HG02973 (cell line): ENCODE measurements around the gene SCN4A.
"Not testable (repeated sequence)": the region's sequence is repeated elsewhere in the genome, so short reads cannot be mapped to it uniquely, and the experiment has no call there.

Source experiments
- ATAC-seq: cut with Tn5 transposase; IDR thresholded peaks from one replicate; pipeline ENCODE4 v1.9.1; 2021; ENCODE audit warnings: moderate library complexity; ENCODE audit not compliant: unreplicated experiment

SCN4A gene

GRCh38 chr17:63918305-63918704, 54.4 kb downstream of the SCN4A start:
- ATAC-seq, result no peak

GRCh38 chr17:63917646-63918045, 55.1 kb downstream of the SCN4A start:
- ATAC-seq, result no peak

DNA sequence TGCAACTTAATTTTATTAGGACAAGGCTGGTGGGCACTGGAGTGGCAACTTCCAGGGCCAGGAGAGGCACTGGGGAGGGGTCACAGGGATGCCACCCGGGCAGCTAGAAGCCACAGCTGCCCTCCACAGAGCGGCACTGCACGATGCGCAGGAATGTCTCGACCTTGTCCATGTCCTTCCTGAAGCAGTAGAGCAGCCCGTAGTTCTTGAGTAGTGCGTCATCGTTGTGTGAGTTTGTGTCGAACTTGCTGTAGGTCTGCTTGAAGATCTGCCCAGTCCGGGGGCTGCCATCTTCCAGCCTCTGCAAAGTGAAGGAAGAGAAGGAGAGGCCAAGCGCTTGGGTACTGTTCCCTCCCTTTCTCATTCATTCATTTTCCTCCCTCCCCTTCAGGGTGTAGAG, 55.5 kb downstream of the SCN4A start:
- ATAC-seq, result not testable (repeated sequence)

- ATAC-seq, result no peak
These were observed 56.0 kb downstream of the SCN4A start for GRCh38 chr17:63916566-63917185.

GRCh38 chr17:63915753-63916152, 57.0 kb downstream of the SCN4A start:
- not testable (repeated sequence) for ATAC-seq

GRCh38 chr17:63914471-63914870, 58.2 kb downstream of the SCN4A start:
- no peak for ATAC-seq

DNA sequence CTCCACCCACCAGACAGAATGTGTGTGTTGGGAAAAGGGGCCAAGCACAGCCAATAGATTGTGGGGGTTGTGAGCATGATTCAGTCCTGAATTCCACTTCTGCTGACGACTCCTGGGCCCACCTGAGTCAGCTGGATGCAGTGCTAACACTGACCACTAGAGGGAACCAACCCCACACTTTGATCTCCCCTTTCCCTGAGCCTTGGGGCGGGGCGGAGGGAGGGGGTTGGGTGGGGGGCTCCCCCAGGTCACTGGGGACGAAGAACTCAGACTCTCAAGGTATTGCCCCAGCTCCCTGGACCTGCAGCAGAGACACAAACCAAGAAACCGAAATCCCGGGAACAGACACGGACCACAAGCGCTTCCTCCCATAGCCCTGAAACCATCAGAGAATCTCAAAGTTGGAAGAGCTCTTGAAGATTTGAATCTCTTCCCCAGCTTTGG, 61.0 kb downstream of the SCN4A start:
- no peak for ATAC-seq

DNA sequence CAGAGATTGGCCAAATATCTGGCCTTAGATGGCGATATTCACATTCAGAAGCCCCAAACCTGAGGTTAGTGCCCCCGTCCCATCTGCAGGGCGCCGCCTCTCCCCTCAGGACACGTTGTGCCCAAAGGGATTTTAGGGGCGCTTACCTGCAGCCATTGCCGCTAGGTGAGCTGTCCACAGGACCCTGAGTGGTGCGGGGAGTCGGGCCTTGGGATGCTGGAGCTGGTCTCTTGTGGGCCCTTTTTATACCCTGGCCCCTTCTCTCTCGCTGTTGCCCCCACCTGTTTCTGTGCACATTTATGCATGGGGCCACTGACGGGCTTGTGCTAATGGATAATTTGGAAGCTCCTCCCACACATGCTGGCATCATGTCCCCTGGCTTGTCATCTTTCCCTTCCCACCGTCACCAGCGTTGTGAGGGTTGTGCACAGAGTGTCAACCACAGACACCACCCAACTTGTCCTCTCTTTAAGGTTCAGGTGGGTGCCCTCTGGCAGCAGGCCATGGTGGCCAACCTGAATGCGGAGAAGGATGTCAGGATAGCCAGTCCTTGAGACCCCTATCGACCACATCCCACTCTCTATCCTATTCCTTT, 61.6 kb downstream of the SCN4A start, which contains the start of gene CSHL1:
Gene CSHL1, minus strand, starts transcription at position 218 of the 595 bp plus-strand sequence. Its CDS starts 62 bp downstream, at position 156.
- no peak for ATAC-seq

GRCh38 chr17:63910096-63910495, 62.6 kb downstream of the SCN4A start:
- no peak for ATAC-seq

DNA sequence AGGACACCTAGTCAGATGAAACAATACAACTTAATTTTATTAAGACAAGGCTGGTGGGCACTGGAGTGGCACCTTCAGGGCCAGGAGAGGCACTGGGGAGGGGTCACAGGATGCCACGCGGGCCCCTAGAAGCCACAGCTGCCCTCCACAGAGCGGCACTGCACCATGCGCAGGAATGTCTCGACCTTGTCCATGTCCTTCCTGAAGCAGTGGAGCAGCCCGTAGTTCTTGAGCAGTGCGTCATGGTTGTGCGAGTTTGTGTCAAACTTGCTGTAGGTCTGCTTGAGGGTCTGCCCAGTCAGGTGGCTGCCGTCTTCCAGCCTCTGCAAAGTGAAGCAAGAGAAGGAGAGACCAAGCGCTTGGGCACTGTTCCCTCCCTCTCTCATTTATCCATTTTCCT, 63.1 kb downstream of the SCN4A start:
- ATAC-seq, result not testable (repeated sequence)

DNA sequence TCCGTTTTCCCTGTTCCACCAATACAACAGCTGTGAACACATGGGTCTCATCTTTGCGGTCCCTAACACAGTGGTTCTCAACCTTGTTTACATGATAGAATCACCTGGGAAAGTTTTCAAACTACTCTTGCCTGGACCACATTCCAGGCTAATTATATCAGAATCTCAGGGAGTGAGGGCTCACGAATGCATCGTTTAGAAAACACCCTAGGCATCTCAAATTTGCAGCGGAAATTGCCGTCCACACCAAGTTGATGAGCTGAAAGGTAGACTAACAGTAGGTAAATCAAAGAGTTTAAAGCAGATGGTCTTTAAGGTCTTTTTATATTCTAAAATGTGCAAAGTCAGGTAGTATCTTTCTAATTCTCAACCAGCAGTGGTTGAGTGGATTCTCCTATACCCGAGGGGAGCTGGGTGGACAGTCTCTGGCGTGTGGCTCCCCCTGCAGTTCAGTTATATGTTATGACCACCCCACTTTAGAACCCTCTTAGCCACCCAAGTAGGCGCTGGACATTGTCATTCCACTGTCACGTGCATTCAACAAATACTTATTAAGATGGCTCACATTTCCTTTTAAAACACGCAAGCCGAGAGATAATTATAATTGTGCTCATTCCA, 65.4 kb downstream of the SCN4A start:
- ATAC-seq, result not testable (repeated sequence)

GRCh38 chr17:63904796-63905195, 67.9 kb downstream of the SCN4A start:
- not testable (repeated sequence) for ATAC-seq

DNA sequence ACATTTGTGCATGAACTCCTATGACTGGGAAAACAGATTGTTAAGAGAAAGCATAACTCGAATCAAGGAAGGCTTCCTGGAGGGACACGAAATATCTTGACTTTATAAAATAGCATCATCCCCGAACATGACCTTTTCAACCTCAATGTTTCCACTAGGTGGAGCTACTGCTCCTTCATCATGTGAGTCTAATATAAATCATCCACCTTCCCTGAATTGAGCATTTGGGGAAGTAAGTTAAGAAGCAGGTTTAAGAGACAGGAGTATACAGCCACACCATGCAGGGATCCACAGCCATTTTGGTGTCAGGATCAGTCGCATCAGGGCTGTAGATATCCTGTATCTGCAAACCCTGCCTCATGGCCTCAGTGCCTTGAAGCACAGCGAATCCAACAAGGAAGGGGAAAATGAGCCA, 68.9 kb downstream of the SCN4A start:
- not testable (repeated sequence) for ATAC-seq

DNA sequence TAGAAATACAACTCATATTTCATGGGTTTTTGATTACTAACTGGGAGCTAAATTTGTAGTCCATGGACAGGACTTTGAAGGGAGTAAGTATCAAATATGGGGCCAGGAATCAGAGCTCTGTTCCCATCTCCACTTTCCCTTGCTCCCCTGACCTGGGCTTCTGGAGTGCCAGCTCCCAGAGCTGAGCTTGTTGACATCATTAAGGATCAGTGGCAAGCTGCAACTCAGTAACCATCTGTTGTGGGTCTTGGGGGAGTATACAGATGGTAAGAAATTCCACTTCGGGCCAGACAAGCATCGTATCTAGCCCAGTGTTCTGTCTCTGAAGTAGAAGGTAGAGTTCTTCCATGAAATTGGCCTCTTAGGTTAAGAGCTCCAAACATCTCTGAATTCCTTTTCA, 70.7 kb downstream of the SCN4A start:
- ATAC-seq, result not testable (repeated sequence)

DNA sequence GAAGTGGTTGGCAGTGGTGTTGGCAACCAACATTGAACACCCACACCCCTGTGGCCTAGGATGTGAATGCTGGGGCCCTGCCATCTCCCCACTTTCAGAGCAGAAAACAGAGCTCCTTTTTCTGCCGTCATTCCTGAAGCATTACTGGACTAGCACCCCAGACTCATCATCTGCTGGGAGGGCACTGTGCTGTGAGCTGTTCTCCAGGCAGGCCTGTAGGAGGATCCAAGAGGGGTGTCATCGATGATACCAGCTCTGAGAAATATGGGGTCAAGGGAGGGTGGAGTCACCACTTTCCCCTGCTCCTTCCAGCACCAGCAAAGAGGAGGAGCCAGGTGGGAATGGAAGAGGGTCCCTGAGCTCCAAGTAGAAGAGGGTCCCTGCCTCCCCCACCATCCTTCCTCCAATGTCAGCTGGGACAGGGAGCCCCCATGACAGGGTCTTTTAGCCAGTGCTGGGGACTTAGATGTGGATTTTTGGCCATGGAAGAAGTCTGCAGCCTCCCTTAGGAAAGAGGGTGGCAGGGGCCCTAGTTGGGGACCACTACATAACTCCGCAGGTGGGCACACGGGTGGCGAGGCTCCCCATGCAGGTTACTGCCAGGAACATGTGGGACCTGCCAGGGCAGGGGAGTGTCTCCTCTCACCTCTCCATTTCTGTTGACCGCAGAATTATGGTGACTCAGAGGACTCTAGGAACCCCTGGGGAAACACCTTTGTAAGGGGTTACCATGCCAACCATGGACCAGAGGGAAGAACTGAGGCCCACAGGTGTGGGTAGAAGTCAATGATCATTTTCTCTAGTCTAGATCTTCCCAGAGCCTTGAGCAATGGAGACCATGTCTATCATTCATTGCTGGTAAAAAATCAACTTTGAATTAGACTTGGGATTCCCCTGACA, 73.6 kb downstream of the SCN4A start:
- ATAC-seq, result not testable (repeated sequence)

GRCh38 chr17:63896524-63897354, 76.0 kb downstream of the SCN4A start, which contains the start of gene CSH1:
CSH1 (minus strand) TSS chr17:63896574; CDS start chr17:63896511, 63 bp downstream.
- ATAC-seq, result not testable (repeated sequence)

GRCh38 chr17:63894821-63895220, 77.9 kb downstream of the SCN4A start:
- ATAC-seq, result not testable (repeated sequence)

DNA sequence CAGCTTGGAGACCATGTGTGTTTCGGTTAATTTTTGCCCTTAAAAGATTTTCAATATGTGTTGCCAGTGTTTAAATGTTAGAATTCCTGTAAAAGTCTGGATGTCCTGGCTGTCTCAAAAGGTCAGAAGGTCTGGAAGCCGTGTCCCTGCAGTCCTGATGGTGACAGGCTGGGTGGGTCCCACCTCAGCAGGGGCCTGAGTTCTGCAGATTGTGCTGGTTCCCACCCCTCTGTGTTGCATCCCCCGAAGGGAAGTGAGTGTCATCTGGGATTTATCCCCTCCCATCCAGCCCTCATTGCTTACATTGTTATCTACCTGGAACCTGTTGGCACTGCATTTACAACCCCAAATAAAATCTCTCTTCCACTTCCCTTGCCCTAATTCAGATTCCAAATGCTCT, 78.7 kb downstream of the SCN4A start:
- not testable (repeated sequence) for ATAC-seq

DNA sequence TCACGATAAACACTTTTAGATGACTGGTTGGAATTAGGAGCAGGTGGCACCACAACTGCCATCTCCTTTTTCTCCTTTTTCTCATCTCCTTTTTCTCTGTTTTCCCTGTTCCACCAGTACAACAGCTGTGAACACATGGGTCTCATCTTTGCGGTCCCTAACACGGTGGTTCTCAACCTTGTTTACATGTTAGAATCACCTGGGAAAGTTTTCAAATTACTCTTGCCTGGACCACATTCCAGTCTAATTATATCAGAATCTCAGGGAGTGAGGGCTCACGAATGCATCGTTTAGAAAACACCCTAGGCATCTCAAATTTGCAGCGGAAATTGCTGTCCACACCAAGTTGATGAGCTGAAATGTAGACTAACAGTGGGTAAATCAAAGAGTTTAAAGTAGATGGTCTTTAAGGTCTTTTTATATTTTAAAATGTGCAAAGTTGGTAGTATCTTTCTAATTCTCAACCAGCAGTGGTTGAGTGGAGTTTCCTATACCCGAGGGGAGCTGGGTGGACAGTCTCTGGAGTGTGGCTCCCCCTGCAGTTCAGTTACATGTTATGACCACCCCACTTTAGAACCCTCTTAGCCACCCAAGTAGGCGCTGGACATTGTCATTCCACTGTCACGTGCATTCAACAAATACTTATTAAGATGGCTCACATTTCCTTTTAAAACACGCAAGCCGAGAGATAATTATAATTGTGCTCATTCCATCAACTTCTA, 80.2 kb downstream of the SCN4A start:
- not testable (repeated sequence) for ATAC-seq
